GM18526 (cell line): ENCODE measurements around the gene EHD3.

ENCODE experiments used
- POLR2A ChIP-seq: IDR thresholded peaks from 3 replicates; pipeline ENCODE4 v1.6.1; 2011; ENCODE audit not compliant: insufficient read length; ENCODE audit errors: extremely low read depth

The EHD3 gene

DNA sequence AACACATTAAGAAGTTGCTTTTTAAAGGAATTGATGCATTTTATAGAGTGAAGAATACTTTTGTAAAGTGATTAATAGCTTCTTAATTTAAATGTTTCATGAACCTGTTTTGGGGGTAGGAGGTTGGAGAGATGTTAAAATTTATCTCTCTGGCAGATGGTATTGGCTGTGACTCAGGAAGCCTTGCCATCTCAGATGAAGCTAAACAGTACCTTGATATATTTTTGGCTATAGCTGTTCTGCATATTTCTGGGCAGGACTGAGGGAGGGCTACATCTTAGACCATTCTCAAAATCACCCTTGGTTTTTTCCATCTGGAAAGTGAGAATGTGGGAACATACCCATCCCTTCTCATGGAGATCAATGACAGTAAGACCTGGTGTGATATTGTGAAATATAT is 30.0 kb upstream of the EHD3 start:
- TF ChIP-seq POLR2A, result no peak

DNA sequence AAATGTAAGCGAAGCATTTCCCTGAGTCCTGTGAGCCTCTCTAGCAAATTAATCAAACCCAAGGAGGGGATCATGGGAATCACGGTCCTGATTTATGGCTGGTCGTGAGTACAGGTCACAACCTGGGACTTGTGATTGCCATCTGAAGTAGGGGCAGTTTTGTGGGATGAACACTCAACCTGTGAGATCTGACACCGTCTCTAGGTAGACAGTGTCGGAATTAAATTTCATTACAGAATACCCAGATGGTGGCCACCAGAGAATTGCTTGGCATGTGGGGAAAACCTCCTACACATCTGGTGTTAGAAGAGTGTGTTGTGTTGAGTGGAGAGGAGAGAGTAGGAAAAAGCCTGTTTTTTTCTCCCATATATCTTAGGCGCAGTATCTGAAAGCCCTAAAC is 29.2 kb upstream of the EHD3 start:
- TF ChIP-seq POLR2A, result no peak

DNA sequence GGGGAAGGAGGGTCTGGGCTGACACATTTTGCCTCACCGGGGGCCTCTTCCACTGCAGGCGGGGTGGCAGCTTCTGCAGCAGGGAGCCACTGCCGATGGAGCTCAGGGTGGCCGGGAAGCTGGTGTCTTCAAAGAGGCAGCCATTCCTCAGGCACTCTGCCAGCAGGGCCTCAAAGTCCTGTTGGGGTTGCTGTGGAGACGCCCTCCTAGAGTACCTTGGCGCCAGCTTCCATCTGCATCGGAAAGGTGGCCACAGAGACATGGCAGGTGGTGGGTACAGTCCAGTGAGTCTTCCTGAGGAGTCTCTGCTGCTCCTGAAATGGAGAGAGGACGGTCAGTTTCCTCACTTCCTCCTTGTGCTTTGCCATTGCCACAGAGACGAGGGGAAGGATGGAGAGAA is 28.8 kb upstream of the EHD3 start:
- no peak for TF ChIP-seq POLR2A

DNA sequence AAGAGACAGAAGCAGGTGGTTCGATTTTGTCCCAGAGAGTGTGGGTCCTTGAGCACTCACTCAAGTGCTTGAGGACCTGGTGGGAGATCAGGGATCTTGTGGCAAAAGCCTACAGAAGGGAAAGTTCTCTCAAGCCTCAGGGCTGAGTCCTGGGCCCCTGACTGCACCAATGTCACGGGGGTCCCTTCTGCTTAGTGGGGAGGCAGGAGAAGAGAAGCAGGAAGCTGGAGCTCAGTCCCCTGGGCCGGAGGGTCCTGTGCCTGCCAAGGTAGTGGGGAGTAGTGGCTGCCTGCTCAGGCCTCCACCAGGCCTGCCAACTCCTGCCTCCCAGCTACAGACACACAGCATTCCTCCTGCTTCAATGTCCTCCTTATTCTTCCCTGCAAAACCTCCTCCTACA is 28.3 kb upstream of the EHD3 start:
- no peak for TF ChIP-seq POLR2A

DNA sequence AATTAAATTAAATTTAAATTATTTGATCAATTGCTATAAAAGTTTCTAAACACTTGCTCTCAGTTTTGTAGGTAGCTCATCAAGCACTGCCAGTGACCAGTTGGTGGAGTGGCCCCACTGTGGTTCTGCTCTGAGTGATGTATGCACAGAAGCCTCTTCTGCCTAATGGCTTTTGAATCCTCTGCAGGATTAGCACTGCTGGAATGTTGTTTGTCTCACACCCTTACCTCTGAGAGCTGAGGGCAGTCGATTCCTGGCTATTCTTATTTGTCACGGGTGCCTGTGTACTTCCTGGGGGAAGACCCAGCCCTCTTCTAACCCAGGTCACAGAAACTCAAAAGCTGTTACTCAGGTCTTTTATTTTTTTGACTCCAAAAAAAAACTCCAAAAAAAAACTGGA is 26.2 kb upstream of the EHD3 start:
- no peak for TF ChIP-seq POLR2A

DNA sequence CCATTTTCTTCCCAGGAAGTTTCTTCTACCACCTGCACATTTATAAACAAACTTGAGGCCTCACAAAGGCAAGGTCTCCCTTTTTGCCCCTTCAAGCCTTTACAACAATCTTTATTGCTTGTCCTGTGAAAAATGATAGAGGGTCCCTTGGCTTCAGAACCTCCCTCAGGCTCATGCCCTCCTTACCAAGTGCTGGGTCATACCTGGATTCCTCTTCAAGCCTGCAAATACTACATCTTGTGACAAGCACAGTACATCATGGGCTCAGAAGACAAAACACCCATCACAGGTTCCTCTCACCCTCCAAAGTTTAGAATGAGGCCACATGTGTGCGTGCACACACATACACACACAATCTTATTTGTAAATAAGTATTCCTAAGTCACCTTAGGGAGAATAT is 25.7 kb upstream of the EHD3 start:
- TF ChIP-seq POLR2A, result no peak

DNA sequence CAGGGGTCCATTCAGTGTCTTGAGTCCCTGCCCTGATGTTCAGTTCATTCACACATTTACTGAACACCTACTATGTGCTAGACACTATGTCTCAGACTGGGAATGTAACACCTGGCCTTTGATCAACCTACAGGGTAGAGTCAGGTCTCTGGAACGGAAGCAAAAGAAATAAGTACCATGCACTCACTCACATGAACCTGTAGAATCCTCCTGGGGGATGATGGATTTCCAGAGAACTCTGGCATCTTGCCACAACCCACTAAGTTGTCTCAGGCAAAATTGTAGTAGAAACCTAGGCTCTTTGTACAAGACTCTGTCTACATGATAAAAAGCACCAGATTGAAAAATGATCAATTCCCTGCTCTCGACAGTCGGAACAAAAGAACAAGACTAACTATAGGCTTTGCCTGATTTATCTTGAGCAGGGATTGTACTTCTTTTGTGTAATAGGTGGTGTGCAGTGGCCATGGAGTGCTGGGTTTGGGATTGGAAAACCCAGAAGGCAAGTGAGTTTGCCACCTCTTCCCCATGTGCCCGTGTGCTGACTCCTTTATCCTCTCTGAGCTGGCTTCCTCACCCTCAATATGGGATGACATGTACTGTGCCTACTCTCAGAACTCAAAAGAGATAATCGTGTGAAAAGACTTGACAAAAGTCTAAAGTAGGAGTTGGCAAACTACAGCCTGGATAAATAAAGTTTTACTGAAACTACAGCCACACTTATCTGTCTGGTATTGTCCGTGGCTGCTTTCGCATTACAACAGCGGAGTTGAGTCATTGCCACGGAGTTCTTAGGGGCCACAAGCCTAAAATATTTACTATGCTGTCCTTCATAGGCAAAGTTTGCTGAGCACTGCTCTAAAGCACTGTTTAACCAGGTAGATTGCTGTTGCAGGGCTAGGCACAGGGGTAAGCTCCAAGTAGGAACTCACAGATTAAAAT is 21.0 kb upstream of the EHD3 start:
- no peak for TF ChIP-seq POLR2A

DNA sequence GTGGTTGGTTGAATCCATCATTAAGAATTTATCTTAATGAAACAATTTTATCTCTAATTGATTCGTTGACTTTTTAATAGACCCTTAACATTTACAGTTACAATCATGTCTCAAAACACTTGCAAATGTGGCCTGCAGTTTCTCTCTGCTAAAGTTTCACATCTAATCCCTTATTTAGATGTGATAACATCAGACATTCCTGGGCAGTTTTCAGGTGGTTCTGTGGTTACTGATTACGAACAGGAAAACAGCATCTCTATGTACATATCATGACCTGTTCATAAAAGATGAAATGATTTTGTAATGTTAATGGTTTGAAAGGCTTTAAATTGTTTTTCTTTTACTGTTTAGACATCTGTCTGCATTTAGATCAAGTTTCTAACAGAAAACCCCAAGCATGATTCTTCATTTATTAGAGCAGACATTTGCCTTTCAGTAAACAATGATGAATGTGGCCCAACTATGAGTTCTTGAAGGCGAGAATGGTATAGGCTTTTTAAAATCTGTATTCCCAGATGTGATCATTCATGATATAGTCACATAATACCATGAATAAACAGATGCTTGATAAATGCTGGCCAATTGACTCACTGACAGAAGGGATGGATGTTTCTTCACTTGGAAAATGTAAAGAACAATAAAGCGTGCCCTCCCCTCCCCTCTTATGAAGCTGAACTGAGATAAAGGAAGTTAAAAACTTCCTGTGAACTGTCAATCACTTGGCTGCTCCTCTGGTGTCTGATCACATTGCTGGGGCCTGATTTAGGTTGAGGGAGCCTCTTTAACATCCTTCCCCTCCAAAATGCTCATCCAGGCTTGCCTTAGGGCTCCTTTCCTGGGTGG is 20.1 kb upstream of the EHD3 start:
- no peak for TF ChIP-seq POLR2A

DNA sequence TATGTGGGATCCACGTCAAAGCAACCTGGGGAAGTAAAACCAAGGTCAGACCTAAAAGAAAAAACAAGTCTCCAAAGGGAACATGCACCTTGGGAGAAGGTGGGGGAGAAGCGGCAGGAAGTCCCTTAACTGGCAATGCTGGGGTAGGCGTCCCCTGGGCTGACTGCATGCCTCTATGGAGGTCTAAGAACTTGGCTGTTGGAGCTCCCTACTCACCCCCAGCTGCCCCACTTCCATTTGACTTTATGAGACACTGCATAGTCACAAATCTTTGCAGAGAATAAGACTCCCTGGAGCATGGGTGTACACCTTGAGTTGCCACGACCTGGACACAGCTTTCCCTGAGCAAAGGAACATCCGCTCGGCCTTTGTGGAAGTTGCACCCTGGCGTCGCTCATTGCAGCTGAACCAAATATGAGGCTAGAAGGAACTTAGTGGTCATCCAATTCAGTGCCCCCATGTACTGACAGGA is 19.5 kb upstream of the EHD3 start:
- TF ChIP-seq POLR2A, result no peak

DNA sequence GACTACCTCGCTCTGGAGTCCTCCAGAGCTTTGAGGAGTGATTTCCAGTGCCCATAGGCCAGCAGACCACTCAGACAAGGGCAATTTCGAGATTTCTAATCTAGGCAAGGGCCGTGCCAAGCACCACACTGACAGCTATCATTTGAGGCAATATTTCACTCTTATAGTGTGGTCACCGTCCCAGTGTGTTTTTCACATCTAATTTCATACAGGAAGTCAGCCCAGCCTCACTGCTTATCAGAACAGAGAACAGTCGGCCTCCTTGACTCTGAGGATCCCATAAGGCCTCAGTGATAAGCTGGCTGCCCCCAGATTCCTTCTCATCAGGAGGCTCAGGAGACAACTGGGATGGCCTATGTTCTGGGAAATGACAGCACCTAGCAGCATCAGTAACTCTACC is 17.2 kb upstream of the EHD3 start:
- no peak for TF ChIP-seq POLR2A

DNA sequence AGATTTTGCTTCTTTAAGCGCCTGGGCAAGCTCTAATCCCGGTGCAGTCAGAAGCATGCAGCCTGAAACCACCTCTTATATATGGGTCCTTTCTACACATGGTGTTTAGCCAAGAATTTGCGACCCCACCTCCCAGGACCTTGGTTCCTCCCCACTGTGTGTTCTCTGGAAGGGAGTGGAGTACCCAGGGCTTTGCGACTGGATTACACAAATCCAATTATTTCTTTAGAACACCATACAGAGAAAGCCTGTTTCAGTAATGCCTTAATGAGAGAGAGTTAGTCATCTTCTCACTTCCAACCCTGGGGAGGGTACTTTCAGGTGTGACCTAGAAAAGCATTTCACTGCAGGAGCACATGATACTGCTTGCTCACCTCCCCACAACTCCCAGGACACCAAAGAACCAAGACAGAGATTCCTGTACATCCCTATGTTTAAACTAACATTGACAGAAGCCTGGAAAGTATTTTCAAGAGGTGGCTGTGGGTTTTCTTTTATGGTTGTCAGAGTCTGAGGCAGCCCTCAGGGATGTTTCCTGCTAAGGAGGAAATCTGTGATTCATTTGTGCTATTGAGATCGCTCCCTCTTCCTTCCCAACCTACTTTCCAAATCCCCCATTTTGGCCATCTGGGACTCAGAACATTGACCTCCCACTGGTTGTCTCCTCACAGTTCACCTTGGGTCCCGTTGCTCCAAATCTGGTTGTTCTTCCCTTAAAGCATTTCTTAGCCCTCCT is 16.3 kb upstream of the EHD3 start, which contains the start of gene CAPN14:
Gene CAPN14 (minus strand): TSS at position 51 of the 736 bp plus-strand sequence. CDS start 12,068 bp downstream, outside the sequence.
- TF ChIP-seq POLR2A, result no peak

DNA sequence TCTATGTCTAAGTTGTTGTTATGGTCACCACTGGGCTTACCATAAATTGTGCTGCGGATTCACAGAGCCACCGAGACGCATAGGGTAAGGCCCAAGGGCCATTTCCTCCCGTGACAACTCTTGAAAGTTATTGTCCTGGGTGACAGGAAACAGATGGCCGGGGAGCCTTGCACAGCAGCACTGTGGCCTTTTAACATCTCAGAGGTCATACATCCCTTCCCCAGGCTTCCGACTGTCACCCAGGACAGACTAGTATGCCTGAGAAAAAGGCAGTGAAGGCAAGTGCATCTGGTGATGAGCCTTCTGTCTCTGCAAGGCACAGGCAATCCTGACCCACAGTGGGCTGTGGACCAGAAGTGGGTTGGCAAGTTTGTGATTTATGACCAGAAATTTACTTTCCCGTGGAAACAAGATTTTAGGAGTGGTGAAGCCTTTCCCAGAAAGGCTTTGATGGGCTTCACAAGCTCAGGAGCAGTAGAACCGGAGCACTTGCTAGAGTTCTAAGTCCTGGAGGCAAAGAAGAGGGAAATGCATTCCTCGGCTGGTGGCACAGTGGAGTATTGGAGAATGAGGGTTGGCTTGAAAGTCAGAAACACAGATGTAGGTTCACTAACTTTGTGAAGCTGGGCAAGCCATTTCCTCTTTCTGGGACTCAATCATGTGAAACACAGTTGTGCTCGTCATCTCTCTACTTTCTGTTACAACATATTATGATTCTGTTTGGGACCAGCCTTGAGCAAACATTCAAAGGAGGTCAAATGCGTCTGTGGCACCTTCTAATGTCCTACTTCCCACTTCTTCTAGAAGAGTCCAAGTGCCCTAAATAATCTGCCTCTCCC is 14.6 kb upstream of the EHD3 start:
- TF ChIP-seq POLR2A, result no peak

DNA sequence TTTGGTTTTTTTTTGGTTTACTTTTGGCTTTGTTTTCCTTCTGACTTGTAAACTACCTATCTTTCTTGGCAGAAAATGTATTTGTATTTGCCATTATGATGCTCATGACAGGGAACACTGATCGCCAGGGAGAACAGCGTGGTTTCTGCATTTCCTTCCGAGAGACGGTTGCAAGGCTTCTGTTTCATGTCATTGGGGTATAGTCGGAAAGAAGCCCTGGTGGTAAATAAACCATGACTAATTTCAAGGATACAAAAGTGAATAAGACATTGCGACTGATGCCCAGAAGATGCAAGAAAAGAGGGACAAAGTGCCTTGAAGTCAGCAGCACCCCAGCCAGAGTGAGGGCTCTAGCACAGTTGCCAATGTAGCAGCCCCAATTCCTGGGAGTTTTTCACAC is 12.4 kb upstream of the EHD3 start:
- TF ChIP-seq POLR2A, result no peak

DNA sequence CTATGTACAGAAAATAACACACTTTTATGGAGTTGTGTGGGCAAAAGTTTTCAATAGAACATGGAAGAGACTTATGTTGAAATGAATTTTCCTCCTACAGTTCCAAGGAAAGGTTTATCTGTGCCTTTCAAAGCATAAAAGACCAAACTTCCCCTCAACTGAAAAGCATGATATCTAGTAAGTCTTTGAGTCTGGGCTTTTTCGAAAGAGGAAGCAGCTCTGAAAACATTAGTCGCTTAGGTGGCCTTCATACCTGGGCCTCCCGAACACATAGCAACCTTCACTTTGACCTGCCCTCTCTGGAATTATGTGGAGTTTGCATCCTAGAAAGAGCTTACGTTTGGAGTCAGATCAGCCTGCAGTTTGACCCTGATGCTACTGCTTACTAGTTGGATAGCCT is 11.9 kb upstream of the EHD3 start:
- TF ChIP-seq POLR2A, result no peak
